ENCODE measurements around the gene PROZ.

PROZ gene

DNA sequence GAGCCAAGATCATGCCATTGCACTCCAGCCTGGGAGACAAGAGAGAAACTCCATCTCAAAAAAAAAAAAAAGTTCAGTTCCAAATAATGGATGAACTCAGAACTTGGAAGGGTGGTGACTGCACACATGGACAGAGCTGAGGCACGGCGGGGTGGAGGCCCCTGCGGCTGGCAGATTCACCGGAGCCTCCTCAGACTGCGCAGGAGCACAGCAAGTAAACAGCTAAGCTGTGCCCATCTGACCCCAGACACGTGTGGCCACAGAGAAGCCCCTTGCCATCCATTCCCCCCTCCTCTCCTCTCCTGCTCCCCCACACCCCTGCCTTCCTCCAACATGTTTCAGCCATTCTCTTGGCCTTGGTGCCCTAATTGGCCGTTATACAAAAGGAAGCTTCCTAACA, 15.6 kb upstream of the PROZ start:
- DNase-seq: no peak

DNA sequence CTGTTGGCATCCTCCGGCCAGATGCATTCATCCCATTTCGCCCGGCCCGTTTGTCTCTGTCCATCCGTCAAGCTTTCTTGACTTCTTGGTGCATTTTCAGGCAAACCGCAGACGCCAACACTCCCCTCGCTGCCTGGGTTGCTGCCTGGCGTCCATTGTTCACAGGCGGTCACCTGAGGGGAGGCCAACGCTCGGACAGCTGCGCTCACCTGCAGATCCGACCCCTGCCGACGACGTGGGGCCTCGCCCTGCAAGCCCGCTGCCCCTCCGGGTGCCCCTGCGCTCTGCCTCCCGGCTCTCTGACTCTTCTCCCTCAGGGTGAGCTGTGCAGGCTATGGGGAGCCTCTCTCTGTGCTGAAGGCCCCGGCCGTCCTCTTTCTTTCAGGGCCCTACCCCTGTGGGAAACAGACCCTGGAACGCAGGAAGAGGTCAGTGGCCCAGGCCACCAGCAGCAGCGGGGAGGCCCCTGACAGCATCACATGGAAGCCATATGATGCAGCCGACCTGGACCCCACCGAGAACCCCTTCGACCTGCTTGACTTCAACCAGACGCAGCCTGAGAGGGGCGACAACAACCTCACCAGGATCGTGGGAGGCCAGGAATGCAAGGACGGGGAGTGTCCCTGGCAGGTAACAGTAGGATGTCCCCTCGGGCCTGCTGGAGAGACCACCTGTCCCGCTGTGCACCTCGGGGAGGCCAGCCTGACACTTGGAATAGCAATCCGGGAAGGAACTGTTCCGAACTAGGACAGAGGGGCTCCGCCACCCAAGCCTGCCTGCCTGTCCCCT, 14.8 kb upstream of the PROZ start:
- no peak for DNase-seq

DNA sequence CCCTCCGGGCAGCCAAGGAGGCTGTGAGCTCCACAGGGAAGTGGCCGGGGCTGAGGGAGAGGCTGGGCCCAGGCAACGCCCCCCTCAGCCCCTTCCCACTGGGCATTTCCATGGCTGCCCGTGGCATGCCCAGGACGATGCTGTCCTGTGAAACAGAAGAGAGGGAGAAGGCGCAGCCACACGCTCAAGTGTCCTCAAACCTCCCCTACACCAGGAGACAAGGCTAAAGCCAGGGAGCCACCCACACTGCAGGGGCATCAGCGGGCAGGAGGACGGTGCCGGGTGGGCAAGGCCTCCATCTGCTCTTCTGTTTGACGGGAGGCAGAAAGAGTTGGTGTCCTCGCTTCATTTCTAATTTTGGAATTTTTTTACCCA, 14.2 kb upstream of the PROZ start:
- DNase-seq: no peak

DNA sequence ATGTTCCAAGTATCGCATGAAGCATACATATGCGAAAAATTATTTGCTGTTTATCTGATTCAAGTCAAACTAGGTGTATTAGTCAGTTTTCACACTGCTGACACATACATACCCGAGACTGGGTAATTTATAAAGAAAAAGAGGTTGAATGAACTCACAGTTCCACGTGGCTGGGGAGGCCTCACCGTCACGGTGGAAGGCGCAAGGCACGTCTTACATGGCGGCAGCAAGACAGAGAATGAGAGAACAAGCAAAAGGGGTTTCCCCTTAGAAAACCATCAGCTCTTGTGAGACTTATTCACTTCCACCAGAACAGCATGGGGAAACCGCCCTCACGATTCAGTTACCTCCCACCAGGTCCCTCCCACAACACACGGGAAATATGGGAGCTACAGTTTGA, 13.0 kb upstream of the PROZ start:
- no peak for DNase-seq

DNA sequence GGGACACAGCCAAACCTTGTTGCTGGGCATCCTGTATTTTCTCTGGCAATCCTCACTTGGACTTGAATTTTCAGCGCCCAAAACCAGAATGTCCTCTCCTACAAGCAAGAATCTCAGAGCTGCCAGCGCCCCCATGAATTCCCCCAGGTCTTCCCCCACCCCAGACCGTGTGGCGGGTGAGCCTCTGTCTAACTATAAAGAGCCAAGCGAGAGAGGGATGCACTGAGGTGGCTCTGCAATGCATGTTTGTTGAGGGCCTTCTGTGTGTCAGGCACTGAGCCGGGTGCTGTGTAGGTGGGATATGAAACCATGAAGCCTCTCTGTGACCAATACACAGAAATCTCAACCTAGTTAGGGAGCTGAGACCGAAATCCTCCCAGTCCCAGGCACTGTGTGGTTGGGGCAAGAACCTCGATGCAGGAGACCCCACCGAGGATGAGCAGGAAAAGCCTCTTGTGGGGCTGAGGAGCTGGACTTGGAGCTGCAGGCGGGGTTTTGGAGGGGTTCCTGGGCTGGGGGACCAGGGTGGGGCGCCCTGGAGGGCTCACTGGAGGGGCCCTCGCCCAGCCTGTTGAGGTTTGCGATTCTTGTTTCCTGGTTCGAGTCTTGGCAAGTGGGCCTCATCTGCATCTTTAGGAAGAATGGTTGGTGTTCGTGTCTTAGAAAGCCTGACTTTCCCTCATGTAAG, 12.4 kb upstream of the PROZ start:
- DNase-seq: no peak

DNA sequence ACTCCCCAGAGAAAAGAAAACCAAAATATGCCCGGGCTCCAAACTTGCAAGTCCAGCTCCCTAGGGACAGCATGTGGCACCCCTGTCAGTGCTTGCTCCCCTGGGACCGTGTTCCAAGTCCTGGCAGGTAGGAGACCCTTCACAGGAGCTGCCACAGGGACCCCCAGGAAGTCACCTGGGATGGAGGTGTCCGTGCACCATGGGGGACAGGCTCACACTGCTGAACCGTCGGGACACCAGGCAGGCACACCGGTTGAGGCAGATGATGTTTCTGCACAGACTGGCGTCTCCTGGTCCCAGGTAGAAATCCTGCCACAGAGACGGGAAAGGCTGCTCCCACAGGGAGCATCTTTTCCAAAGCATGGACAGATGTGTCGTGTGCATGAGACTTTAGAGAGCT, 11.7 kb upstream of the PROZ start:
- no peak for DNase-seq

DNA sequence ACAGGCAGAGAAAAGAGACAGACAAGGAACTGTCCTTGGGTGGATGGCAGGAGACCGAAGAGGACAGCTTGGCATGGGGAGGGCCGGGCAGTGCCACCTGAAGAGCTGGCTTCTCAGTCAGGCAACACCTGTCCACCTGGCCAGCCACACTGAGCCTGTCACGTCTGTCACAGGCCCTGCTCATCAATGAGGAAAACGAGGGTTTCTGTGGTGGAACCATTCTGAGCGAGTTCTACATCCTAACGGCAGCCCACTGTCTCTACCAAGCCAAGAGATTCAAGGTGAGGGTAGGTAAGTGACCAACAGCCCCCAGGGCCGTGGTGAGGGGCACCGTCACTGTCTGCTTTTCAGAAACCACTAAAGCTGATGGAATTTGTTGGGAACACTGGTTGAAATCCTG, 11.2 kb upstream of the PROZ start:
- DNase-seq: no peak

DNA sequence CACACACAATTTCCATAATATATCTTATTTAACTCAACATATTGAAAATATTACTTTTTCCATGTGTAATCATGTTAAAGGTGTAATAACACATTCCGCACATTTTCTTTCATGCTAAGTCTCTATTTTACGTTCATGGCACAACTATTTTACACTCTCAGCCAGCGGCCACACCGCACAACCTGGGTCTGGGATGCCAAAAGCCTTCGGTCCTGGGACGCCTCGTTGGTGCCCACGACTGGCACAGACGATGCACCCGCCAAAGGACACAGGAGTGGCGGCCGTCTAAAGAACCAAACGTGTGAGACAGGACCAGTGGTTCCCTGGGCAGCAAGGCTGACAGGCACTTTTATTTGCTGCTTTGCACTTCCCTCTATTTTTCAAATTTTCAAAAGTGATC, 10.0 kb upstream of the PROZ start:
- DNase-seq: no peak

DNA sequence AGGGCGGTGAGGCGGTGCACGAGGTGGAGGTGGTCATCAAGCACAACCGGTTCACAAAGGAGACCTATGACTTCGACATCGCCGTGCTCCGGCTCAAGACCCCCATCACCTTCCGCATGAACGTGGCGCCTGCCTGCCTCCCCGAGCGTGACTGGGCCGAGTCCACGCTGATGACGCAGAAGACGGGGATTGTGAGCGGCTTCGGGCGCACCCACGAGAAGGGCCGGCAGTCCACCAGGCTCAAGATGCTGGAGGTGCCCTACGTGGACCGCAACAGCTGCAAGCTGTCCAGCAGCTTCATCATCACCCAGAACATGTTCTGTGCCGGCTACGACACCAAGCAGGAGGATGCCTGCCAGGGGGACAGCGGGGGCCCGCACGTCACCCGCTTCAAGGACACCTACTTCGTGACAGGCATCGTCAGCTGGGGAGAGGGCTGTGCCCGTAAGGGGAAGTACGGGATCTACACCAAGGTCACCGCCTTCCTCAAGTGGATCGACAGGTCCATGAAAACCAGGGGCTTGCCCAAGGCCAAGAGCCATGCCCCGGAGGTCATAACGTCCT, 9.4 kb upstream of the PROZ start:
- DNase-seq: no peak

DNA sequence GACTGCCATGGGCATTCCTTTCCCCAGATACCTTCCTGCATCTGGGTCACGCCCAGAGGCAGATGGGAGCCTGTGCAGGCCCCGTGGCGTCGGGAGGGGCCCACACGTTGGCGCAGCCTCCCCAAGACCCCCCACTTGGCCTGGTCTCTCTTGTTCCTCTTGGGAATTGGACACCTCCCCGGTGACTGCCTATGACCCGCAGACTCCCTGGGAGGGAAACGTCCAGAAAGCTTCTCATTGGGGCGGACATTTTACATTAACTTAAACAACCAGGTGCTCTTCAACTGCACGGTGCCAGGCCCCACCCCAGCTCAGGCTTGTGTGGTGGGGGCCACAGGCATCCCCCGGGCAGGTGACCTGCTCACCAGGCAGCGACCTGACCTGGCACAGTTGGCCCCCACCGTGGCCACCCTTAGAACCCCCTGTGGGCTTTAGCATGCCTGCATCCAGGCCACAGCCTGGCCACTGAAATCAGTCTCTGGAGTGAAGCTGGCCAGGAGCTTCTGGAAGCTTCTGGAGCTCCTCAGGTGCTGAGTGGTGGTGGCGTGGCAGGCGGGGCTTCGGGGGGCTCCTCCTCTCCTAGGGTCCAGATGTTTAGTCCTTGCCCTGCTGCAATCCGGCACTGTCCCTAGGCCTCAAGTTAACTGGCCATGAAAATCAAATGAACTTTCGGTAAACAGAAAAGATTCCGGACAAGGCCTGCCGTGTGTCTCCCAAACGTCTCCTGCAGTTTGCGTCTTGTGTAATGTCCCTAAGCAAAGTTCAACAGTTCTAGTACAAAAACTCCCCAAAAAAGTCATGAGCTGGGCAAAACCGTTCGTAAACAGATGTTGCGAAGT, 8.5 kb upstream of the PROZ start:
- DNase-seq: no peak

DNA sequence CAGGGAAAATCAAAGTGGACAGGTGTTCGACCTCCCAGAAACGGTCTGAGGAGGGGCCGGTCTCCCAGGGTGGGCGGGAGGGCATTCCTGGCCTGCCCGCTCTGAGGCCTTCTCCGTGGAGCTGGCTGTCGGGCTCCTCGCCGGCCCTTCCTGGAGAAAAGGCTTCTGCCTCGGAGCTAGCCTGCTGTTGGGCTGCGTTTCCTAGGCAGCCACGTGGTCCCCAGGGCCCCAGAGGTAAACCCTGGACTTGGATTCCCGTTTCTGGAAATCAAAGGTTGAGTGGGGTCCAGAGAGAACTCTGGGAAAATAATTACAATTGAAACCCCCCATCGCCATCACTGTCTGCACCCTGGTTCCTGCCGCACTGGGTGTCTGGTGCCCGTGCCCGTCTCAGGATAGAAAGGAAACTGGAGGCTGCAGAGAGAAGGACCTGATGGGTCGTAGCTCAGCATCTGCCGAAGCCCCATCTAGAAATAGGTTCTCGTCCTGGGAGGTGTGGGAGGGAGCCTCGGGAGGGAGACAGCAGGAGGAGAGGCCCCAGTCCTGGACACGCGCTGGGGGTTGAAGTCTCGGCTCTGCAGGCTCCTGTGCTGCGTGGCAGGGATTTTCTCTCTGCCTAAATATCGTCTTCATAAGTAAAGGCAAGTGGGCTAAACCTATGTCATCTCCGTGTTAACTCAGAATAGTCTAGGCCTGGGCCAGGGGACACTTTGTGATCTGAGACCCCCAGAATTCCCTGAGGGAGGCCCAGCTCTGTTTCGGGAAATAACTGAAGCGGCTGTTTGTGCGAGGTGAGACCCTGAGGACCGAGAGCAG, 7.7 kb upstream of the PROZ start:
- no peak for DNase-seq

DNA sequence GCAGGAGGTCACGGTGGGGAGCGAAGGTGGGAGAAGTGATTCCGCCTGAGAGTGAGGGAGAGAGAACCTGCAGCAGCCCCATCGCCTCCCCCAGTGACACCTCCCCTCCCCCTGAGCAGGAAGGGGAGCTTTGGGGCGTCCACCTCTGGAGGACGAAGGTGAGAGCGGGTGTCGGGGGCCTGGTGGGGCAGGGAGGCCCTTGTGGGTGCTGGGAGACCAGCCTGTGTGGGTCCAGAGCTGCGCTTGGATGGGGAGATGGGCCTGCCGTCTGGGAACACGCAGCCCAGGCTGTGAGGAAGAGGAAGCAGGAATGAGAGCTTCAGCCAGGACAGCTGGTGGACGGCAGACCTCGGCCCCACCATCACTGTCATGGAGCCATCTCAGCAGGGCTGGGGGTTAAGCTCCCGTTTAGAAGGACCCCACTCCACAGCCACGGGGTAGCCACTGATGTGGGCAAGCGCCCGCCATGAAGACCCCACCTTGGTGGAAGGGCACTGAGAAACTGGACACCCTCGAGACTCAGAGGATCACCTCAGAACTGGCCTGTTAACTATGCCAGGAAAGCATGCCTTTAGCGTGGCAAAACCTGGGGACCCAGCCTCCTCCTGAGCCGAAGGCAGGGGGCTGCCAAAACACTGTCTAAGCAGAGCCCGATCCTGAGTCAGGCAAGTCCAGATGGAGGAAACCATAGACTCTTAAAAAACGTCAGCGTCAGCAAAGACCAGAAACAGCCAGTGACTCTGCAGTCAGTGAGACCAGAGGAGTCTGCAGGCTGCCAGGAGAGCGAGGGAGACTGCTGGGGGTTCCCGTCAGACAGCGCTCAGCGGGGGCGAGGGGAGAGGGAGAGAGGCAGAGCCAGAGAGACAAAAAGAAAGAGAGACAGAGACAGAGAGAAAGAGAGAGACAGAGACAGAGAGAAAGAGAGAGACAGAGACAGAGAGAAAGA, 6.4 kb upstream of the PROZ start:
- no peak for DNase-seq

DNA sequence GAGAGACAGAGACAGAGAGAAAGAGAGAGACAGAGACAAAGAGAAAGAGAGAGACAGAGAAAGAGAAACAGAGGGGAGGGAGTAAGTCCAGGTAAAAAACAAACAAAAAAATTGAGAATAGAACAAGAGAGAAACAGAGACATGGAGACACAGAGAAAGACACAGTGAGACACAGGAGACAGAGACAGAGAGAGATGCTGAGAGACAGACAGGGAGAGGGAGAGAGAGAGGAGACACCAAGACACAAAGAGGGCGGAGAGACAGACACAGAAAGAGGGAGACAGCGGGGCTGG, 5.8 kb upstream of the PROZ start:
- no peak for DNase-seq

DNA sequence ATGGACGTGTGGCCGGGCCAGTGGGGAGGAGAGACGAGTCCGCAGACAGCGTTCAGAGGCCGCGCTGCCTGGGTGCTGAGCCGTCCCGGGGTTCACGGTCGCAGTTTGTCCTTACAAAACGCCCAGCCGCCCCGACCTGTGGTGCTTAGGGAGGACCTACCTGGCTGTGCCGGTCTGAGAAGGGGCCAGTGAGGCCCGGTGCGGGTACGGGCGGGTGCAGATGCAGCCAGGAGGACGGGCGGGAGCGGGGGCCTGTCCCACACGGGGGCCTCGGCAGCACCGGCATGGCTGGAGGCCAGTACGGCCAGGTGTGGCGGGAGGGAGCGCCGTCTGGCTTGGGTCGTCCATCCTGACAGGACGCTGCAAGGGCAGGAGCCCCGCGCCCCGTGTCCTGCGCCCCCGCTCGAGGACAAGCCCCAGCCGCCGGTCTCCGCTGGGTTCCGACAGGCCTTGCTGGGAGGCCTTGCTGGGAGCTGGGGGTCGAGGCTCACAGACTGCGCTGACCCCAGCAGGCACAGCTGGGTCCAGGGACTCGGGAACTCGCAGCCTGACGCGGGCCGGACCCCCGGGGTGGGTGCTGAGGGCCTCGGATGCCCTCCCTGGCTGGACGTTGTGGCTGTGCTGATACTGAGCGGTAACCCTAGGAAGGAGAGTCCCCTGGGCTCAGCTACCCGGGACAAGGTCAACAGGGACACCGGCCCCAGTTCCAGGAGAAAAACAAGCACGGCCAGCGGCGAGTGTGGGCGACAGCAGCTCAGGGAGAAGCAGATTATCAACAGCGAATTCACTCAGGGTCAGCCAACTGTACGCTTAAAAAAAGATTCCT, 5.3 kb upstream of the PROZ start:
- no peak for DNase-seq

DNA sequence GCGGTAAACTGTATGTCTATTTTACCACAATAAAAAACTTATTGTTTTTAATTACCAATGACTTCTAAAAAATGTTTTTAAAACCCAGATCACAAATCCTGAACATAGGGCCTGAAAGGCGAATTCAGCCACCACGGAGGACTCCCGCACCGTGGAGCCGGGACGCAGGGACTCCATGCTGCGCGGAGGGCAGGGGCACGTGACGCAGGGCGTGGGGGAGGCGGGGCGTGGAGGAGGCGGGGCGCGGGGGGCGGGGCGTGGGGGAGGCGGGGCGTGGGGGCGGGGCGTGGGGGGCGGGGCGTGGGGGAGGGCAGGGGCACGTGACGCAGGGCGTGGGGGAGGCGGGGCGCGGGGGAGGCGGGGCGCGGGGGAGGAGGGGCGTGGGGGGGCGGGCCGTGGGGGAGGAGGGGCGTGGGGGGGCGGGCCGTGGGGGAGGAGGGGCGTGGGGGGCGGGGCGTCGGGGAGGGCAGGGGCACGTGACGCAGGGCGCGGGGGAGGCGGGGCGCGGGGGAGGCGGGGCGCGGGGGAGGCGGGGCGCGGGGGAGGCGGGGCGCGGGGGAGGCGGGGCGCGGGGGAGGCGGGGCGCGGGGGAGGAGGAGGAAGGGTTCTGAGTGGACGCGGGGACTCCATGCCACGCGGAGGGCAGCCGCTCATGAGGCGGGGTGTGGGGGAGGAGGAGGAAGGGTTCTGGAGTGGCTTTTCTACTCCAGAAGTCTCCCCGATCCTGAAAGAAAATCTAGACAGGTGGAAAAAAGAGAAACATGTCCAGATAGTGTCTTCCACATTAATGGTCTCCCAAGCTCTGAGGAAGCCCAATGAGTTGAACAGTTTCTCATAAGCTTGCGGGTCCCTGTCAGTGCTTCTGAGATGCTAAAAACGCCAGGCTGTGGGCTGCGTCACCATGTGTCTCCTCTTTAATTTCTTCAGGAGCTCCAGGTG, 4.4 kb upstream of the PROZ start:
- DNase-seq: no peak

DNA sequence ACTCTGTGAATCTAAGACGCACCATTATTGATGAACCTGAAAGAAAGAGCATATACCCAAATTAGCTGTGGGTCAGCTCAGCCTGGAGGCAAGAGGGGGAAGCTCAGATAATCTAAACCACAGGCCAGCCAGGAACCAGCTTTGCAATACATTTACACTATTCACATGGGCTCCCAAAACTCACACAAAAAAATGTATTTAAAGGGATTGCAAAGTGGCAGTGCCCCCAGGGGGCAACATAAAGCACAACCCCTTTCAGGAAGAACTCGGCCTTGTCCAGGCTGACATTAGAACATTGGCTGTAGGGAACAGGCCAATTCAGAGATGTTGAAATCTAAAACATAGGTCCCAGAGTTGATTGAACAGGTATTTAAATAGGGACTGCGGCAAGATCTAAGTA, 3.2 kb upstream of the PROZ start:
- DNase-seq: no peak

DNA sequence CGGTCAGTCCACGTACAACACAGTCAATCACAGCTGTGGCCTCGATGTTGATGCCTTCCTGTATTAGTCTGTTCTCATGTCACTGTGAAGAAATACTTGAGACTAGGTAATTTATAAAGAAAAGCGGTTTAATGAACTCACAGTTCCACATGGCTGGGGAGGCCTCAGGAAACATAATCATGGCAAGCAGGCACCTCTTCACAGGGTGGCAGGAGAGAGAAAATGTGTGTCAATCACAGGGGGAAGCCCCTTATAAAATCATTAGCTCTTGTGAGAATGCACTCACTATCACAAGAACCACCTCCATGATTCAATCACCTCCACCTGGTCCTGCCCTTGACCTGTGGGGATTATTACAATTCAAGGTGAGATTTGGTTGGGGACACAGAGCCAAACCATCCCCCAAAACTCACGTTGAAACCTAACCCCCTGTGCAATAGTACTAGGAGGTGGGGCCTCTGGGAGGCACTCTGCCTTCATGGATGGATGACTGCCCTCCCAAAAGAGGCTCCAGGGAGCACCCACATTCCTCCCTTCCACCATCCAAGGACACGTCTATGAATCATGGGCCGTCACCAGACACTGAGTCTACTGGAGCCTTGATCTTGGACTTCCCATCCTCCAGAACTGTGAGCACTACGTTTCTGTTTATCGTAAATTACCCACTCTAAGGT, 2.3 kb upstream of the PROZ start:
- DNase-seq: no peak

DNA sequence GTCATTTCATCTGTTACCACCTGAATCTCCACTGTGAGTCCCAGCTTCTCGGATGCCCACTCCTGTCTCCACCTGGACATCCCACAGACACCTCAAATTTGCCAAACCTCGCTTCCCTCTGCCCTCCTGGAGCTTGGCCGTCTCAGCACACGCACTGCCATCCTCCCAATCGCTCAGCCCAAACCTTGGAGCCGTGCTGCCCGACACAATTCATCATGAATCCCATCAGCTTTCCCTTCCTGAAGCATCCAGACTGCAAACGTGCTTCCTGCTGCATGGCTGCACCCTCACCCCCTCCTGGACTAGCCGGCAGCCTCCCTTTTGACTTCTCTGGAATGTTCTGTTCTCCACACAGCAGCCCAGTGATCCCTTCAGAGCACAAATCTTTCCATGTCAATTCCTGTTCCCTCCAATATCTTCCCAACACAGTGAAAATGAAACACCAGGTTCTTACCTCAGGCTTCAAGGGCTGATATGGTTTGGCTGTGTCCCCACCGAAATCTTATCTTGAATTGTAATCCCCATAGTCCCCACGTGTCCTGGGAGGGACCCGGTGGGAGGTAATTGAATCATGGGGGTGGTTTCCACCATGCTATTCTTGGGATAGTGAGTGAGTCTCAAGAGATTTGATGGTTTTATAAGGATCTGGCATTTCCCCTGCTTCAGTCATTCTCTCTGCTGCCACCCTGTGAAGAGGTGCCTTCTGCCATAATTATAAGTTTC, 1.1 kb upstream of the PROZ start:
- no peak for DNase-seq
